K562 (cell line): Measurements from ENCODE around the gene CSMD2. TPM values are rescaled to one million over a fixed set of nuclear protein-coding genes. Genes with fewer than 3 reads are reported as not detected.

ENCODE experiments used
- DPF2 ChIP-seq: fragments of 450-650 bp; IDR thresholded peaks from 2 replicates; pipeline ENCODE4 v1.6.1; 2016
- MYBL2 ChIP-seq, 2 experiments: fragments of 450-650 bp in 1 of 2; sonication (generic) in 1 of 2; formaldehyde crosslinking in 1 of 2; IDR thresholded peaks; 2 replicates each; pipeline versions ENCODE4 v1.6.1 to v1.8.1; 2017 to 2022; ENCODE audit warnings: borderline replicate concordance in 1 of 2, inconsistent platforms in 1 of 2, low read depth in 1 of 2, mild to moderate bottlenecking in 1 of 2, missing genetic modification reagents in 1 of 2, moderate library complexity in 1 of 2
- TRIM28 ChIP-seq: fragments of 450-650 bp; IDR thresholded peaks from 2 replicates; pipeline ENCODE4 v1.6.1; 2017
- ZNF175 ChIP-seq: fragments of 200-800 bp; sonication (Bioruptor generic); IDR thresholded peaks from 2 replicates; pipeline ENCODE4 v1.6.1; 2016; ENCODE audit warnings: low read depth, mild to moderate bottlenecking, missing genetic modification characterization, missing compliant biosample characterization
- ZNF232 ChIP-seq: sonication (generic); formaldehyde crosslinking; IDR thresholded peaks from 2 replicates; pipeline ENCODE4 v1.8.0; 2022; ENCODE audit warnings: mild to moderate bottlenecking, missing genetic modification reagents
- polyA plus RNA-seq, 8 experiments: library from polyadenylated mRNA; depleted of rRNA in 4 of 8; stranded (reverse) in 5 of 8; unstranded in 3 of 8; fragments of >200 nt; fragmentation: Nextera tagmentation in 2 of 8; fragmentation: Illumina TruSeq in 1 of 8; extraction: Ambion mirVana in 2 of 8; extraction: Trizol in 1 of 8; gene quantifications; 2 replicates each; pipeline versions ENCODE4 v1.2.1 to v1.2.3, GENCODE V29; 2011 to 2014; ENCODE audit warnings: inconsistent platforms in 1 of 8, missing spikeins in 1 of 8
- total RNA-seq, 7 experiments: library from RNA; depleted of rRNA in 6 of 7; stranded (reverse); fragments of >200 nt in 6 of 7; fragmentation: Illumina TruSeq in 2 of 7; extraction: Trizol in 2 of 7; gene quantifications; 2 replicates each; pipeline versions ENCODE4 v1.2.1 to v1.2.3, GENCODE V29; 2011 to 2021; ENCODE audit warnings: low replicate concordance in 1 of 7
- TF ChIP-seq, protein P1 (sequence below): fragments of 450-650 bp; IDR thresholded peaks from 2 replicates; pipeline ENCODE4 v1.6.1; 2016; ENCODE audit warnings: mild to moderate bottlenecking, moderate library complexity
- TF ChIP-seq, protein P2 (sequence below): IDR thresholded peaks from 2 replicates; pipeline ENCODE4 v1.6.1; 2011; ENCODE audit not compliant: insufficient read length; ENCODE audit errors: extremely low read depth
- TF ChIP-seq, protein P3 (sequence below): fragments of 450-650 bp; formaldehyde crosslinking; IDR thresholded peaks from 2 replicates; pipeline ENCODE4 v1.4.0; 2020; ENCODE audit warnings: mild to moderate bottlenecking

The CSMD2 gene
- total and polyA plus RNA-seq, 9 of the 15 experiments (the other 6 are each of a cell fraction or from before 2014, with no cell fraction given), result not detected

DNA sequence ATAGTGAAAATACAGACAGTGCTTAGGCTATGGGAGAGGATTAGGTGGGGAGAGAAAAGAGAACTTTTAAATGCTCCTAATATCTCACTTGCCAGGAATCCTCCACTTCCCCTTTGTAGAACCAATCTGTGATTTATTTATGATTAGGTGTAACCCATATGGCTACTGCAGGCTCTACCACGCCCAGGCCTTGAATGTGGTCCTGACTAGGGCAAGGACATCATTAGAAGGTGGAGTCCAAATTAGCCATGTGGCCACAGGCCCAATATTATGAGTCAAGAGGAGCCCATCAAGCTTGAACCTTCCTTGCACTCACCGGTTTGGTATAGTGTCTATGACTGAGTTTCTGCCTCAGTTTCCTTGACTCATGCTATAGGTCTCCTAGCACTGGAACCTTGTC, 159.7 kb downstream of the CSMD2 start (continued):
- TF ChIP-seq, protein P1, sequence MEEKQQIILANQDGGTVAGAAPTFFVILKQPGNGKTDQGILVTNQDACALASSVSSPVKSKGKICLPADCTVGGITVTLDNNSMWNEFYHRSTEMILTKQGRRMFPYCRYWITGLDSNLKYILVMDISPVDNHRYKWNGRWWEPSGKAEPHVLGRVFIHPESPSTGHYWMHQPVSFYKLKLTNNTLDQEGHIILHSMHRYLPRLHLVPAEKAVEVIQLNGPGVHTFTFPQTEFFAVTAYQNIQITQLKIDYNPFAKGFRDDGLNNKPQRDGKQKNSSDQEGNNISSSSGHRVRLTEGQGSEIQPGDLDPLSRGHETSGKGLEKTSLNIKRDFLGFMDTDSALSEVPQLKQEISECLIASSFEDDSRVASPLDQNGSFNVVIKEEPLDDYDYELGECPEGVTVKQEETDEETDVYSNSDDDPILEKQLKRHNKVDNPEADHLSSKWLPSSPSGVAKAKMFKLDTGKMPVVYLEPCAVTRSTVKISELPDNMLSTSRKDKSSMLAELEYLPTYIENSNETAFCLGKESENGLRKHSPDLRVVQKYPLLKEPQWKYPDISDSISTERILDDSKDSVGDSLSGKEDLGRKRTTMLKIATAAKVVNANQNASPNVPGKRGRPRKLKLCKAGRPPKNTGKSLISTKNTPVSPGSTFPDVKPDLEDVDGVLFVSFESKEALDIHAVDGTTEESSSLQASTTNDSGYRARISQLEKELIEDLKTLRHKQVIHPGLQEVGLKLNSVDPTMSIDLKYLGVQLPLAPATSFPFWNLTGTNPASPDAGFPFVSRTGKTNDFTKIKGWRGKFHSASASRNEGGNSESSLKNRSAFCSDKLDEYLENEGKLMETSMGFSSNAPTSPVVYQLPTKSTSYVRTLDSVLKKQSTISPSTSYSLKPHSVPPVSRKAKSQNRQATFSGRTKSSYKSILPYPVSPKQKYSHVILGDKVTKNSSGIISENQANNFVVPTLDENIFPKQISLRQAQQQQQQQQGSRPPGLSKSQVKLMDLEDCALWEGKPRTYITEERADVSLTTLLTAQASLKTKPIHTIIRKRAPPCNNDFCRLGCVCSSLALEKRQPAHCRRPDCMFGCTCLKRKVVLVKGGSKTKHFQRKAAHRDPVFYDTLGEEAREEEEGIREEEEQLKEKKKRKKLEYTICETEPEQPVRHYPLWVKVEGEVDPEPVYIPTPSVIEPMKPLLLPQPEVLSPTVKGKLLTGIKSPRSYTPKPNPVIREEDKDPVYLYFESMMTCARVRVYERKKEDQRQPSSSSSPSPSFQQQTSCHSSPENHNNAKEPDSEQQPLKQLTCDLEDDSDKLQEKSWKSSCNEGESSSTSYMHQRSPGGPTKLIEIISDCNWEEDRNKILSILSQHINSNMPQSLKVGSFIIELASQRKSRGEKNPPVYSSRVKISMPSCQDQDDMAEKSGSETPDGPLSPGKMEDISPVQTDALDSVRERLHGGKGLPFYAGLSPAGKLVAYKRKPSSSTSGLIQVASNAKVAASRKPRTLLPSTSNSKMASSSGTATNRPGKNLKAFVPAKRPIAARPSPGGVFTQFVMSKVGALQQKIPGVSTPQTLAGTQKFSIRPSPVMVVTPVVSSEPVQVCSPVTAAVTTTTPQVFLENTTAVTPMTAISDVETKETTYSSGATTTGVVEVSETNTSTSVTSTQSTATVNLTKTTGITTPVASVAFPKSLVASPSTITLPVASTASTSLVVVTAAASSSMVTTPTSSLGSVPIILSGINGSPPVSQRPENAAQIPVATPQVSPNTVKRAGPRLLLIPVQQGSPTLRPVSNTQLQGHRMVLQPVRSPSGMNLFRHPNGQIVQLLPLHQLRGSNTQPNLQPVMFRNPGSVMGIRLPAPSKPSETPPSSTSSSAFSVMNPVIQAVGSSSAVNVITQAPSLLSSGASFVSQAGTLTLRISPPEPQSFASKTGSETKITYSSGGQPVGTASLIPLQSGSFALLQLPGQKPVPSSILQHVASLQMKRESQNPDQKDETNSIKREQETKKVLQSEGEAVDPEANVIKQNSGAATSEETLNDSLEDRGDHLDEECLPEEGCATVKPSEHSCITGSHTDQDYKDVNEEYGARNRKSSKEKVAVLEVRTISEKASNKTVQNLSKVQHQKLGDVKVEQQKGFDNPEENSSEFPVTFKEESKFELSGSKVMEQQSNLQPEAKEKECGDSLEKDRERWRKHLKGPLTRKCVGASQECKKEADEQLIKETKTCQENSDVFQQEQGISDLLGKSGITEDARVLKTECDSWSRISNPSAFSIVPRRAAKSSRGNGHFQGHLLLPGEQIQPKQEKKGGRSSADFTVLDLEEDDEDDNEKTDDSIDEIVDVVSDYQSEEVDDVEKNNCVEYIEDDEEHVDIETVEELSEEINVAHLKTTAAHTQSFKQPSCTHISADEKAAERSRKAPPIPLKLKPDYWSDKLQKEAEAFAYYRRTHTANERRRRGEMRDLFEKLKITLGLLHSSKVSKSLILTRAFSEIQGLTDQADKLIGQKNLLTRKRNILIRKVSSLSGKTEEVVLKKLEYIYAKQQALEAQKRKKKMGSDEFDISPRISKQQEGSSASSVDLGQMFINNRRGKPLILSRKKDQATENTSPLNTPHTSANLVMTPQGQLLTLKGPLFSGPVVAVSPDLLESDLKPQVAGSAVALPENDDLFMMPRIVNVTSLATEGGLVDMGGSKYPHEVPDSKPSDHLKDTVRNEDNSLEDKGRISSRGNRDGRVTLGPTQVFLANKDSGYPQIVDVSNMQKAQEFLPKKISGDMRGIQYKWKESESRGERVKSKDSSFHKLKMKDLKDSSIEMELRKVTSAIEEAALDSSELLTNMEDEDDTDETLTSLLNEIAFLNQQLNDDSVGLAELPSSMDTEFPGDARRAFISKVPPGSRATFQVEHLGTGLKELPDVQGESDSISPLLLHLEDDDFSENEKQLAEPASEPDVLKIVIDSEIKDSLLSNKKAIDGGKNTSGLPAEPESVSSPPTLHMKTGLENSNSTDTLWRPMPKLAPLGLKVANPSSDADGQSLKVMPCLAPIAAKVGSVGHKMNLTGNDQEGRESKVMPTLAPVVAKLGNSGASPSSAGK, result no peak
- TF ChIP-seq, protein P2, sequence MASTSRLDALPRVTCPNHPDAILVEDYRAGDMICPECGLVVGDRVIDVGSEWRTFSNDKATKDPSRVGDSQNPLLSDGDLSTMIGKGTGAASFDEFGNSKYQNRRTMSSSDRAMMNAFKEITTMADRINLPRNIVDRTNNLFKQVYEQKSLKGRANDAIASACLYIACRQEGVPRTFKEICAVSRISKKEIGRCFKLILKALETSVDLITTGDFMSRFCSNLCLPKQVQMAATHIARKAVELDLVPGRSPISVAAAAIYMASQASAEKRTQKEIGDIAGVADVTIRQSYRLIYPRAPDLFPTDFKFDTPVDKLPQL, result no peak
- TF ChIP-seq ZNF232 (no peak), MYBL2 (IDR thresholded peaks at IDR 0.05; ENCODE audit: low read depth) (no peak), MYBL2 (CRISPR knock-in tag; IDR thresholded peaks at IDR 0.05; ENCODE audit: borderline replicate concordance) (no peak), ZNF175 (no peak), TRIM28 (no peak), DPF2 (no peak)
- TF ChIP-seq, protein P3, sequence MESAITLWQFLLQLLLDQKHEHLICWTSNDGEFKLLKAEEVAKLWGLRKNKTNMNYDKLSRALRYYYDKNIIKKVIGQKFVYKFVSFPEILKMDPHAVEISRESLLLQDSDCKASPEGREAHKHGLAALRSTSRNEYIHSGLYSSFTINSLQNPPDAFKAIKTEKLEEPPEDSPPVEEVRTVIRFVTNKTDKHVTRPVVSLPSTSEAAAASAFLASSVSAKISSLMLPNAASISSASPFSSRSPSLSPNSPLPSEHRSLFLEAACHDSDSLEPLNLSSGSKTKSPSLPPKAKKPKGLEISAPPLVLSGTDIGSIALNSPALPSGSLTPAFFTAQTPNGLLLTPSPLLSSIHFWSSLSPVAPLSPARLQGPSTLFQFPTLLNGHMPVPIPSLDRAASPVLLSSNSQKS, result no peak
